Adrenal gland (tissue), 12 donors: ENCODE measurements around the gene GPR31. TPM values are rescaled to one million over a fixed set of nuclear protein-coding genes. Genes with fewer than 3 reads are reported as not detected.

Experiments used
- DNase-seq, 7 donors: peaks; one replicate each; pipeline ENCODE4 v3.0.0-alpha.2; 2019 to 2020
- H3K27ac ChIP-seq, 5 donors: fragments of 200-600 bp; sonication (generic) in 4 of 5; 1 replicate in 3 of 5; 2 replicates in 2 of 5; pipeline versions ENCODE4 v1.5.1 to v1.8.0; 2016 to 2020; ENCODE audit warnings: mild to moderate bottlenecking in 1 of 5
- H3K27me3 ChIP-seq: fragments of 200-600 bp; 2 replicates; pipeline ENCODE4 v1.8.0; 2021
- H3K36me3 ChIP-seq, 2 donors: fragments of 200-600 bp; replicated peaks in 1 of 2; 1 replicate in 1 of 2; 2 replicates in 1 of 2; pipeline versions ENCODE4 v1.5.1 to v1.8.0; 2018 to 2022
- H3K4me1 ChIP-seq, 2 donors: fragments of 200-600 bp; replicated peaks in 1 of 2; 1 replicate in 1 of 2; 2 replicates in 1 of 2; pipeline versions ENCODE4 v1.5.1 to v1.8.0; 2018 to 2021
- H3K4me3 ChIP-seq, 4 donors: fragments of 200-600 bp; sonication (generic) in 3 of 4; one replicate each; pipeline ENCODE4 v1.5.1; 2016 to 2018
- H3K9me3 ChIP-seq, 3 donors: fragments of 200-600 bp; sonication (generic) in 1 of 3; replicated peaks in 1 of 3; 1 replicate in 2 of 3; 2 replicates in 1 of 3; pipeline versions ENCODE4 v1.5.1 to v1.8.0; 2016 to 2021
- CTCF ChIP-seq, 6 experiments: fragments of 450-650 bp in 4 of 6; fragments of 200-600 bp in 2 of 6; sonication (generic) in 1 of 6; IDR thresholded peaks; 1 replicate in 5 of 6; 2 replicates in 1 of 6; pipeline versions ENCODE4 v1.5.1 to v1.8.0; 2016 to 2021; ENCODE audit warnings: antibody characterized with exemption in 6 of 6, mild to moderate bottlenecking in 2 of 6, moderate library complexity in 1 of 6
- POLR2A ChIP-seq, 2 donors: fragments of 450-650 bp; IDR thresholded peaks; one replicate each; pipeline ENCODE4 v1.6.1; 2017; ENCODE audit warnings: antibody characterized with exemption in 2 of 2, mild to moderate bottlenecking in 2 of 2, moderate library complexity in 1 of 2
- WGBS, 4 donors: extraction: QIAGEN DNeasy Blood & Tissue Kit in 2 of 4; methylation state at CpG; one replicate each; pipeline versions ENCODE4 v1.1.5 to v1.1.7; 2013 to 2017; 5-methylcytosine and 5-hydroxymethylcytosine counted together
- intact Hi-C, 2 donors: fragments of 100-400 bp; cut with DNase I; formaldehyde crosslinking; loops; one replicate each; pipeline versions ENCODE4 v1.14.1 to v1.15.0; 2022 to 2023
- polyA plus RNA-seq, 3 donors: library from polyadenylated mRNA; stranded (reverse); fragments of 200-250 nt in 2 of 3; fragments of 350-450 nt in 1 of 3; fragmentation: Illumina TruSeq in 1 of 3; extraction: RNeasy Lipid Tissue Mini Kit (QIAGEN cat#74804) in 1 of 3; gene quantifications; one replicate each; pipeline ENCODE4 v1.2.3, GENCODE V29; 2013 to 2014
- total RNA-seq, 9 donors: library from RNA; depleted of rRNA in 4 of 9; stranded (reverse); fragments of >200 nt in 4 of 9; fragments of 120-200 nt in 1 of 9; fragmentation: NEBNext Ultra II Directional in 1 of 9; extraction: Animal tissue kit (Norgen Biotek cat#: 25700) in 1 of 9; gene quantifications; one replicate each; pipeline versions ENCODE4 v1.1.0 to v1.2.4, GENCODE V29; 2013 to 2023
- donor health status: healthy with polysubstance abuse.
- donor health status: Bipolar disorder and iron deficiency.
- donor health status: DM: yes; HTN: yes; CAD: no.
- donor health status: DM: no; HTN: no; CAD: no.
- donor health status: DM: no; HTN: no; CAD: no.
- donor health status: DM: yes; HTN: yes; CAD: no.

GPR31 gene
- total and polyA plus RNA-seq, 12 donors: not detected

- Histone ChIP-seq H3K27me3 (no peaks in the 10 kb centered on the region), H3K27ac (no peak overlapping the region), H3K4me3 (no peak overlapping the region), H3K9me3 (no peaks in the 10 kb centered on the region), H3K4me1 (no peaks in the 10 kb centered on the region), H3K36me3 (no peaks in the 10 kb centered on the region)
- 74 to 84% (median 83%) methylated on average over 2 of the region's 2 CpGs for WGBS, 4 donors
- intact Hi-C loops: no loop called here
- DNase-seq: no peak
- TF ChIP-seq CTCF (IDR thresholded peaks at IDR 0.05): no peak
- no peak for TF ChIP-seq POLR2A (IDR thresholded peaks at IDR 0.05)
Observed at GRCh38 chr6:167165858-167166471, 8.2 kb upstream of the GPR31 start.

GRCh38 chr6:167164261-167164660 is 6.5 kb upstream of the GPR31 start:
- TF ChIP-seq CTCF (IDR thresholded peaks at IDR 0.05): no peak
- TF ChIP-seq POLR2A (IDR thresholded peaks at IDR 0.05): no peak

GRCh38 chr6:167163476-167164011 is 5.8 kb upstream of the GPR31 start:
- Histone ChIP-seq H3K27ac (no peak overlapping the region), H3K36me3 (no peaks in the 10 kb centered on the region), H3K4me1 (no peaks in the 10 kb centered on the region), H3K27me3 (no peaks in the 10 kb centered on the region), H3K4me3 (no peak overlapping the region), H3K9me3 (no peaks in the 10 kb centered on the region)
- intact Hi-C loops: no loop called here
- no peak for DNase-seq
- WGBS, 4 donors: 70 to 77% (median 74%) methylated on average over 9 of the region's 9 CpGs
- no peak for TF ChIP-seq CTCF (IDR thresholded peaks at IDR 0.05)

More at GRCh38 chr6:167164261-167164660, 6.5 kb upstream of the GPR31 start:
- Histone ChIP-seq H3K27ac (no peak overlapping the region), H3K36me3 (no peaks in the 10 kb centered on the region), H3K4me3 (no peak overlapping the region), H3K9me3 (no peaks in the 10 kb centered on the region), H3K4me1 (no peaks in the 10 kb centered on the region), H3K27me3 (no peaks in the 10 kb centered on the region)
- DNase-seq: no peak
- WGBS, 4 donors: 58 to 62% (median 61%) methylated on average over 3 of the region's 3 CpGs
- intact Hi-C loops: no loop called here

- no peak overlapping the region for H3K27ac ChIP-seq
- 79 to 82% (median 81%) methylated on average over 11 to 12 of the region's 12 CpGs for WGBS, 4 donors
- intact Hi-C loops: no loop called here
- TF ChIP-seq POLR2A (IDR thresholded peaks at IDR 0.05) (no peak), CTCF (IDR thresholded peaks at IDR 0.05) (no peak)
- no peak for DNase-seq
- no peaks in the 10 kb centered on the region for H3K36me3 ChIP-seq
- H3K4me3 ChIP-seq: no peak overlapping the region
- no peaks in the 10 kb centered on the region for H3K4me1 ChIP-seq
- H3K27me3 ChIP-seq: no peaks in the 10 kb centered on the region
- no peaks in the 10 kb centered on the region for H3K9me3 ChIP-seq
Observed at GRCh38 chr6:167162591-167162990, 4.8 kb upstream of the GPR31 start.
